Activated T-helper 17 cell treated with anti-CD3 and anti-CD28 coated beads, Interleukin-2, amount 50 U/mL, for 72 hours (primary cell): ENCODE measurements around the gene SNAI1. TPM values are rescaled to one million over a fixed set of nuclear protein-coding genes. Genes with fewer than 3 reads are reported as not detected.
"Not testable (repeated sequence)": the region's sequence is repeated elsewhere in the genome, so short reads cannot be mapped to it uniquely, and the experiment has no call there.

Experiments used
- ATAC-seq: fragments of 150-1000 bp; cut with Tn5 transposase; replicated peaks from 2 replicates; pipeline ENCODE4 v1.10.0; 2021; ENCODE audit warnings: mild to moderate bottlenecking, moderate library complexity
- H3K27ac Mint-ChIP-seq: one replicate; pipeline ENCODE4 v1.8.0; 2022; ENCODE audit warnings: mixed read lengths
- H3K27me3 Mint-ChIP-seq: one replicate; pipeline ENCODE4 v1.8.0; 2022; ENCODE audit warnings: mixed read lengths
- H3K36me3 Mint-ChIP-seq: one replicate; pipeline ENCODE4 v1.8.0; 2022; ENCODE audit warnings: low read depth, mild to moderate bottlenecking, mixed read lengths
- H3K4me1 Mint-ChIP-seq: one replicate; pipeline ENCODE4 v1.8.0; 2022; ENCODE audit warnings: mixed read lengths
- H3K4me3 Mint-ChIP-seq: one replicate; pipeline ENCODE4 v1.8.0; 2022; ENCODE audit warnings: mild to moderate bottlenecking, mixed read lengths
- H3K9me3 Mint-ChIP-seq: one replicate; pipeline ENCODE4 v1.8.0; 2022; ENCODE audit warnings: mixed read lengths
- total RNA-seq, 2 donors: library from RNA; stranded (reverse); gene quantifications; one replicate each; pipeline ENCODE4 v1.2.3, GENCODE V29; 2022

Gene SNAI1
- total RNA-seq, 2 donors from 2014 or later = 0.34 TPM; not detected in 1

DNA sequence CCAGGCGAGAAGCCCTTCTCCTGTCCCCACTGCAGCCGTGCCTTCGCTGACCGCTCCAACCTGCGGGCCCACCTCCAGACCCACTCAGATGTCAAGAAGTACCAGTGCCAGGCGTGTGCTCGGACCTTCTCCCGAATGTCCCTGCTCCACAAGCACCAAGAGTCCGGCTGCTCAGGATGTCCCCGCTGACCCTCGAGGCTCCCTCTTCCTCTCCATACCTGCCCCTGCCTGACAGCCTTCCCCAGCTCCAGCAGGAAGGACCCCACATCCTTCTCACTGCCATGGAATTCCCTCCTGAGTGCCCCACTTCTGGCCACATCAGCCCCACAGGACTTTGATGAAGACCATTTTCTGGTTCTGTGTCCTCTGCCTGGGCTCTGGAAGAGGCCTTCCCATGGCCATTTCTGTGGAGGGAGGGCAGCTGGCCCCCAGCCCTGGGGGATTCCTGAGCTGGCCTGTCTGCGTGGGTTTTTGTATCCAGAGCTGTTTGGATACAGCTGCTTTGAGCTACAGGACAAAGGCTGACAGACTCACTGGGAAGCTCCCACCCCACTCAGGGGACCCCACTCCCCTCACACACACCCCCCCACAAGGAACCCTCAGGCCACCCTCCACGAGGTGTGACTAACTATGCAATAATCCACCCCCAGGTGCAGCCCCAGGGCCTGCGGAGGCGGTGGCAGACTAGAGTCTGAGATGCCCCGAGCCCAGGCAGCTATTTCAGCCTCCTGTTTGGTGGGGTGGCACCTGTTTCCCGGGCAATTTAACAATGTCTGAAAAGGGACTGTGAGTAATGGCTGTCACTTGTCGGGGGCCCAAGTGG lies 5.3 kb downstream of the SNAI1 start:
- no peak overlapping the region for H3K27ac Mint-ChIP-seq
- H3K9me3 Mint-ChIP-seq = no peaks in the 10 kb centered on the region
- no peak overlapping the region for H3K4me3 Mint-ChIP-seq
- ATAC-seq = no peak
- H3K36me3 Mint-ChIP-seq = no peaks in the 10 kb centered on the region
- peaks cover 4% of the 10 kb centered on the region for H3K27me3 Mint-ChIP-seq
- no peaks in the 10 kb centered on the region for H3K4me1 Mint-ChIP-seq

DNA sequence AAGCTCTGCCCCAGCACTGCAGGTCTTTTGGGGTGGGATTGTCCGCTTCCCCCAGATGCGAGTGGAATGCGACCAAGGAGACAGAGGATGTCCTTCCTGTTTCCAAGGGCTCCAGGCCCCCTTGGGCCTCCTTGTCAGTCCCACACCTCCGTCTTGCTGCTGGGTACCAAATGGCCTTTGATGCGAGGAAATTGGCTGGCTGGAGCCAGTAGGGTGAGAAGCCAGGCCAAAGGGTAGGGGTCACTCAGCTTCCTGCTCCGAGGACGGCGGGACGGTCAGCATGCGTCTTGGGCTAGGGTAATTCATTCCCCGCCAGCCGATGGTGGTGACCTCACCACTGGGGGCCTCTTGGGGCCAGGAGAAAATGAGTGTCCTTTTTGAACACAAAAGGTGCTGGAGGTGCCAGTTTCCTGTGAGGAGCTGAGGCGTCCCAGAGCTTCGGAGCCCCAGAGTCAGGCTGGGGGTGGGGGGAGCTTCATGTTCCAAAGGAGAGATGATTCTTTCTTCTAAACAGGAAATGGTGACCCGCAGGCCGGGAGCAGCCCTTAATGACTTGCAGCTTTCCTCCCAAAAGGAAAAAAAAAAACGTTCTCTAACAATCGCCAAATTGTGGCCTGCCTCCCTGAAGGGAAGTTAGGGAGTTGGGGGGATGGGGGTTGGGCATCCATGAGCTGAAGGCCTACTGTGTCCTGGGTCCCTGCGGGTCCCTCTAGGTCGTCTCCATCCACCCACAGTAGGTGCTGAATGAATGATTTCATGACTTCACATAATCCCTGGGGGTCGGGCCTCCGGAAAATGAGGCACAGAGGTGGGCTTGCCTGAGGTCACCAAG lies 6.7 kb downstream of the SNAI1 start:
- H3K9me3 Mint-ChIP-seq = no peaks in the 10 kb centered on the region
- peak overlapping the region; percentile 51 for H3K27ac Mint-ChIP-seq
- no peak for ATAC-seq
- H3K4me1 Mint-ChIP-seq = no peaks in the 10 kb centered on the region
- no peak overlapping the region for H3K4me3 Mint-ChIP-seq
- peaks cover 4% of the 10 kb centered on the region for H3K27me3 Mint-ChIP-seq
- no peaks in the 10 kb centered on the region for H3K36me3 Mint-ChIP-seq

DNA sequence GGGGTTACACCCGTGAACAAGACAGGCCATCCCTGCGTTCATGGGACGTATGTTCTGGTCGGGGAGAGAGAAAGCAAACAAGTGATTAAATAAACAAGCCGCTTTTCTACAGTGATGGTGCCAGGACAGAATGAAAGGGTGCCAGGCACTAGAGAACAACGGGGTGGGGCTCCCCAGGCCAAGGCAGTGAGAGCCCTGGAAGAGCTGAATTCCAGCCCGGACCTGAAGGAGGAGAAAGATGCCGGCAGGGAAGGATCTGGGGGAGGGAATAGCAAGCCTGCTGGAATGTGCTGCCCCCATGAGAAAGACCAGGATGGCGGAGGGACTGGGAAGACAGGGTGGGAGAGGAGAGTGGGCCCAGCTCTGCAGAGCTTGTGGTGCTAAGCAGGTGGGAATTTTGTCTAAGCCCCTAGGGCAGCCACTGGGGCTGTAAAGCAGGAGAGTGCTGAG lies 7.5 kb downstream of the SNAI1 start:
- Mint-ChIP-seq H3K36me3 (no peaks in the 10 kb centered on the region), H3K4me3 (no peak overlapping the region), H3K27ac (peak overlapping the region; percentile 51), H3K9me3 (no peaks in the 10 kb centered on the region), H3K27me3 (peaks cover 4% of the 10 kb centered on the region), H3K4me1 (no peaks in the 10 kb centered on the region)
- ATAC-seq = no peak

DNA sequence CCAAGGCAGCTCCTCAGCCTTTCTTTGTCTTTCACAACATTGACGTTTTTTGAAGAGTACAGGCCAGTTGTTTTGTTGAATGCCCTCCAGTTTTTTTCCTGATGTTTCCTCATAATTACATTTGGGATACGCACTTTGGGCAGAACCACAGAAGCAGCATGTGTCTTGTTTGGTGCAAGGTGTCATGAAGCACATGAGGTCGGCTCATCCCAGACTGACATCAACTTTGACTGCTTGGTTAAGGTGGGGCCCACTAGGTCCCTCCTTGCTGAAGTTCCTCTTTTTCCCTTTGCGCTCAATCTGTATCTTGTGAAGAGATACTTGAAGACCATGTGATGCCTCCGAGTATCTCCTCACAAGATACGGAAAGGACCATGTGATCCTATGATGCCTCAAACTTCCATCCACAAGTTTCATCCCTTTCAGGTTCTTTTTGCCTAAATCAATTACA lies 10.5 kb downstream of the SNAI1 start:
- H3K27ac Mint-ChIP-seq = no peak overlapping the region

DNA sequence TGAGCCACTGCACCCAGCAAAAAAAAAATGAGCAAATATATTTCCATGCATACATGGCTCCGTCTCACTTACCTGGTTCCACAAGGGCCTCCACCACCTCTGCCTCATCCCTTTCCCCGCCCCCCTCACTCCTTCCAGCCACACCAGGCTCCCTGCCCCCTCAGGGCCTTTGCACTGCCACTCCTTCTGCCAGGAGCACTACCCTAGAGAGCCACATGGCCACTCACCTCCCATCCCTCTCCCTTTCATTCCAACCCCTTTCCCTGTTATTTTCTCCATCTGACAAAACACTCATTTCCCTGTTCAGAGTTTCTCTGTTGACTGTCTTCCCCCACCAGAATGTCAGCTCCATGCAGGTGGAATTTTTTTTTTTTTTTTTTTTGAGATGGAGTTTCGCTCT lies 12.8 kb downstream of the SNAI1 start:
- Mint-ChIP-seq H3K9me3 (no peaks in the 10 kb centered on the region), H3K27me3 (peaks cover 7% of the 10 kb centered on the region), H3K36me3 (no peaks in the 10 kb centered on the region), H3K4me3 (no peak overlapping the region), H3K27ac (no peak overlapping the region), H3K4me1 (no peaks in the 10 kb centered on the region)
- no peak for ATAC-seq

More for the DNA sequence above, 10.5 kb downstream of the SNAI1 start:
- no peaks in the 10 kb centered on the region for H3K9me3 Mint-ChIP-seq
- no peak overlapping the region for H3K4me3 Mint-ChIP-seq
- ATAC-seq = no peak
- peaks cover 11% of the 10 kb centered on the region for H3K27me3 Mint-ChIP-seq
- no peaks in the 10 kb centered on the region for H3K36me3 Mint-ChIP-seq
- no peaks in the 10 kb centered on the region for H3K4me1 Mint-ChIP-seq

DNA sequence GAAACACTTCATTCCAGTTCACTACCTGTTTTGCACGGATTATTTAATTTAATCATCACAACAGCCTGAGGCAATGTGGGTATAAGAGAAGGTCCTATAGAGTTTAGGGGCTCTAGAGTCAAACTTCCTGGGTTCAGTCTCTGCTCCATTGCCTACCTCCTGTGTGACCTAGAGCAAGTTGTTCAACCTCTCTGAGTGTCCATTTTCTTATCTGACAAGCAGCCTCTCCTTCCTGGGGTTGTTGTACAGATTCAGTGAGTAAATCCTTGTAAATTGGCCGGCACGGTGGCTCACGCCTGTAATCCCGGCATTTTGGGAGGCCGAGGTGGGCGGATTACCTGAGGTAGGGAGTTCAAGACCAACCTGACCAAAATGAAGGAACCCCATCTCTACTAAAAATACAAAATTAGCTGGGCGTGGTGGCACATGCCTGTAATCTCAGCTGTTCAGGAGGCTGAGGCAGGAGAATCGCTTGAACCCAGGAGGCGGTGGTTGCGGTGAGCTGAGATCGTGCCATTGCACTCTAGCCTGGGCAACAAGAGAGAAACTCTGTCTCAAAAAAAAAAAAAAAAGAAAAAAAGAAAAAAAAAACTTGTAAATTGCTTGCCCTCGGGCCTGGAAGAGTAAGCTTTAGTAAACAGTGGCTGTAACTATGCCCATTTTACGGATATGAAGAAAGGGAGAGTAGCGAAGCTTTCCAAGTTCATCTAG lies 15.9 kb downstream of the SNAI1 start:
- peaks cover 11% of the 10 kb centered on the region for H3K27me3 Mint-ChIP-seq
- not testable (repeated sequence) for H3K36me3 Mint-ChIP-seq, H3K4me3 Mint-ChIP-seq, H3K9me3 Mint-ChIP-seq, H3K4me1 Mint-ChIP-seq, ATAC-seq, H3K27ac Mint-ChIP-seq

DNA sequence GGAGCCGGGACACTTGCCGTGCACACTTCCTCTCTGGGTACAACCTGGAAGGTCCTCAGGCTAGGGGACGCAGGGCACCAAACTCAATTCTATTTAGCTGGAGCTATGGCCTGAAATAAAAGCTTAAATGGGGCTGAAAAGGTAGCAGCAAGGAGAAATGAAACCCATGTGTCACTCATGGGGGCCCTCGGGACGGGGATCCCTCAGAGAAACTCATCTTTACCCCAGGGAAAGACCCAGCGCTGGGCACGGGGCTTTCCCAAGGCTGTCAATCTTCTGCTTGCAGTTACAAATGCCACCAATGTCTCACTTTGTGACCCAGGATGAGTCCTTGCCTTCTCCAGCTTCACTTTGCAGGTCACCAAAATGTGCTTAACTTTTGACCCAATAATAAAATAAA lies 16.5 kb downstream of the SNAI1 start:
- no peaks in the 10 kb centered on the region for H3K36me3 Mint-ChIP-seq
- peak; percentile 75 for ATAC-seq
- no peaks in the 10 kb centered on the region for H3K4me1 Mint-ChIP-seq
- no peak overlapping the region for H3K27ac Mint-ChIP-seq
- peaks cover 11% of the 10 kb centered on the region for H3K27me3 Mint-ChIP-seq
- H3K9me3 Mint-ChIP-seq = no peaks in the 10 kb centered on the region
- no peak overlapping the region for H3K4me3 Mint-ChIP-seq

DNA sequence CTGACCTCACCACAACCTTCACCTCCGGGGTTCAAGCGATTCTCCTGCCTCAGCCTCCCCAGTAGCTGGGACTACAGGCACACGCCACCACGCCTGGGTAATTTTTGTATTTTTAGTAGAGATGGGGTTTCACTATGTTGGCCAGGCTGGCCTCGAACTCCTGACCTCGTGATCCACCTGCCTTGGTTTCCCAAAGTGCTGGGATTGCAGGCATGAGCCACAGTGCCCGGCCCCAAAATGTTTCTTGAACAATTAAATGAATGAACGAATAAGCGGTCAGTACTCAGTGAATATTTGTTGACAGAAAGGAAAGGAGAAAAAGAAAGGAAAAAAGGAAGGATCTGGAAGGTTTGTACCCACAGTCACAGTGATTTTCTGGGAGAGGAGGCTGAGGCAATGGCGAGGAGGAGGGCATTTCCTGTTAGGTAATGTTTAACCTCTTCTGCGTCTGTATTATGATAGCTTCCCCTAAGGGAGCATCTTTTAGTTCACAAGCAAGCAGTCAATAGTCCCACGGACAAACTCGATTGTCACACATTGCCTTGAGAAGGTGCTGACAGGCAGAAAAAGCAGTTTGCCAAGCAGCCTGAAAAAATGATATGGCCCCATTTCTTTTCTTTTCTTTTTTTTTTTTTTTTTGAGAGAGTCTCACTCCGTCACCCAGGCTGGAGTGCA lies 17.9 kb downstream of the SNAI1 start:
- not testable (repeated sequence) for H3K9me3 Mint-ChIP-seq, H3K4me1 Mint-ChIP-seq, ATAC-seq, H3K27ac Mint-ChIP-seq, H3K4me3 Mint-ChIP-seq, H3K36me3 Mint-ChIP-seq
- H3K27me3 Mint-ChIP-seq = peaks cover 18% of the 10 kb centered on the region

DNA sequence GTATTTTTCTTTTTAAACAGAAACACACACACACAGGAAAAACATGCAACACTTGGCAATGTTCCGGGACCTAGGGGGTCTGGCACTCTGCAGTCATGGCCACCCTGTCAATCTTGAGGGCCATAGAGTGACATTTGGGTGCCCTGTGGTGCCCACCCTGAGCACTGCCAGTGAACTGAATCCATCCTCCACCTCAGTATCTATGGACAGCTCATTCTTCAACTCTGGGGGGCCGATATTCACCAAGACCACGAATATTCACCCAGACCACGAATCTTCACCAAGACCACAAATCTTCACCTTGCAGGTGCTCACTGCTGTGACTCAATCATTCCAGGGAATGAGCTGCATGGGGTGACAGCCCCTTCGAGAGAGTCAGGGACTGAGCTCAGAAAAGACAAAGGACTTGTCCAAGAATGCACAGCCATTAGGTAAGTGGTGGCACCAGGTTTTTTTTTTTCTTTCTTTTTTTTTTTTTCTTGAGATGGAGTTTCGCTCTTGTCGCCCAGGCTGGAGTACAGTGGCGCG lies 19.1 kb downstream of the SNAI1 start:
- no peak for ATAC-seq
- H3K27ac Mint-ChIP-seq = no peak overlapping the region
- peaks cover 18% of the 10 kb centered on the region for H3K27me3 Mint-ChIP-seq
- no peaks in the 10 kb centered on the region for H3K9me3 Mint-ChIP-seq
- no peaks in the 10 kb centered on the region for H3K36me3 Mint-ChIP-seq
- H3K4me1 Mint-ChIP-seq = peaks cover 6% of the 10 kb centered on the region
- H3K4me3 Mint-ChIP-seq = no peak overlapping the region

DNA sequence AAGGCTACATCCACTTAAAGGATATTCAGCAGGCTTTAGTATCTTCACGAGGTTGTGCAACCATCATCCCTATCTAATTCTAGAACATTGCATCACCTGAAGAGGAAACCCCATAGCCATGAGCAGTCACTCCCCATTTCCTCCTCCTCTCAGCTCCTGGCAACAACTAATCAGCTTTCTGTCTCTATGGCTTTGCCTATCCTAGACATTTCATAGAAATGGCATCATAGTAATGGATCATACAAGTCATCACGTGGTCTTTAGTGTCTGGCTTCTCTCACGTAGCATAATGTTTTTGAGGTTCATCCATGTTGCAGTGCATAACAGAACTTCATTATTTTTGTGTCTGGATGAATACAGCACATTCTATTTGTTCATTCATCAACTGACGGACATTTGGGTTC lies 20.5 kb downstream of the SNAI1 start:
- Mint-ChIP-seq H3K36me3 (no peaks in the 10 kb centered on the region), H3K4me3 (no peak overlapping the region), H3K9me3 (no peaks in the 10 kb centered on the region), H3K4me1 (peaks cover 6% of the 10 kb centered on the region), H3K27ac (no peak overlapping the region), H3K27me3 (peaks cover 16% of the 10 kb centered on the region)
- ATAC-seq = peak; percentile 38

DNA sequence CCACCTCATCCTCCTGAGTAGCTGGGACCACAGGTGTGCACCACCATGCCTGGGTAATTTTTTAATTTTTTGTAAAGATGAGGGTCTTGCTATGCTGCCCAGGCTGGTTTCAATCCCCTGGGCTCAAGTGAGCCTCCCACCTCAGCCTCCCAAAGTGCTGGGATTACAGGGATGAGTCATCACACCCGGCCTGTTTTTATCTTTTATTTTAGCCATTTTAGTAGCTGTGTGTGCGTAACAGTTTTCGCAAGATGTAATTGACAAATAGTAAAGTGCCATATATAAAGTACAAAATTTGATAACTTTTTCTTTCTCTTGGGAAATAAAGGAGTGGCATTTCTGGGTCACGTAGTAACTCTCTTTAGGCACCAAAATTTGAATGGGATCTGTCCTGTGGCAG lies 21.4 kb downstream of the SNAI1 start:
- Mint-ChIP-seq H3K9me3 (no peaks in the 10 kb centered on the region), H3K27ac (no peak overlapping the region), H3K36me3 (no peaks in the 10 kb centered on the region), H3K4me3 (no peak overlapping the region), H3K4me1 (peaks cover 6% of the 10 kb centered on the region), H3K27me3 (peaks cover 15% of the 10 kb centered on the region)
- ATAC-seq = no peak

DNA sequence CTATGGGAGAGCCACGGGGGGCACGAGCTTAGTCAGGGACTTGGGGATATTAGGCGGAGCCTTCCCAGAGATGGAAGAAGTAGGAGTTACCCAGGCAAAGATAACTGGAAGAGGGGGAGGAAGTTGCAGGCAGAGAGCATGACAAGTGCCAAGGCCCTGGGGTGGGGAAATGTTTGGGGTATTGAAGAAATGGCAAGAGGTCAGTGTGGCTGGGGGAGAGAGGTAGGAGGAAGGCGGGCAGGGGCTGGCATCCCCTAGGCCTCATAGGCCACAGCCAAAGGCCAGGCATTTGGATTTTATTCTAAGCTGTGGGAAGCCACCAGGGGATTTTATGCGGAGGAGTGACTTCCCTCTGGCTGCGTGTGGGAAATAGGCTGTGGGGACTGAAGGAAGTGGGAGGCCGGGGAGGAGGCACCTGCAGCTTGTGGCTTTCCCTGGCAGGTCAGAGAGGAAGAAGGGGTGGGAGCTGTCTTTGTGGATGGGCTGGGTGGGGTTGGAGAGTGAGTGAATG lies 22.7 kb downstream of the SNAI1 start:
- ATAC-seq = no peak
- peaks cover 15% of the 10 kb centered on the region for H3K27me3 Mint-ChIP-seq
- no peak overlapping the region for H3K4me3 Mint-ChIP-seq
- H3K36me3 Mint-ChIP-seq = no peaks in the 10 kb centered on the region
- peak overlapping the region; percentile 52 for H3K27ac Mint-ChIP-seq
- peaks cover 6% of the 10 kb centered on the region for H3K4me1 Mint-ChIP-seq
- H3K9me3 Mint-ChIP-seq = no peaks in the 10 kb centered on the region

DNA sequence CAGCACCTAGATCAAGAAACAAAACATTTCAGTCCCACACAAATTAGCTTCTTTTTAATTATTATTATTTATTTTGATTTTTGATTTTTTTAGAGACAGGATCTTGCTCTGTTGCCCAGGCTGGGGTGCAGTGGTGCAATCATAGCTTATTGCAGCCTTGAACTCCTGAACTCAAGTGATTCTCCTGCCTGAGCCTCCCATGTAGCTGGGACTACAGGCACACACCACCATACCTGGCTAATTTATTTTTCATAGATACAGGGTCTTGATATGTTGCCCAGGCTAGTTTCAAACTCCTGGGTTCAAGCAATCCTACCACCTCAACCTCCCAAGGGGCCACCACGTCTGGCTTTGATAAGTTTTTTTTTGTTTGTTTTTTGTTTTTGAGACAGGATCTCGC lies 24.6 kb downstream of the SNAI1 start:
- H3K27me3 Mint-ChIP-seq = peaks cover 15% of the 10 kb centered on the region
- no peak overlapping the region for H3K4me3 Mint-ChIP-seq
- no peak overlapping the region for H3K27ac Mint-ChIP-seq
- H3K4me1 Mint-ChIP-seq = peaks cover 6% of the 10 kb centered on the region
- no peaks in the 10 kb centered on the region for H3K9me3 Mint-ChIP-seq
- no peak for ATAC-seq
- no peaks in the 10 kb centered on the region for H3K36me3 Mint-ChIP-seq

DNA sequence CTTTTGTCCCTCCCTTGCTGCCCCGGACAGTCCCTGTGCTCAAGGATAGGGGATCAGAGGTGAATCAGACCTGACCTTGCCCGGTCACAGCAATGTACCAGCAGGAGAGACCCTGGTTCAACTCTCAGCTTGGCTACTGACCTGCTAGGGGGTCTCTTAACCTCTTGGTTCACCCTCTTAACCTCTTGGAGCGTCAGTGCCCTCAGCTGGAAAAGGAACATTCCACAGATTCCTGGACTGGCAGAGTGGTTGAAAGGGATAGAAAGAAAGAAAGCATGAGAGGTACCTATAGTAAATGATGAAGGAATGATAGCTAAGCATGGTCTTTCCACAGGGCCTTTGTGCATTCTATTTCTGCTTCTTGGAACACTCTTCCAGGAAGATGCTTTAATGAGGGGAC lies 25.2 kb downstream of the SNAI1 start:
- H3K4me1 Mint-ChIP-seq = peaks cover 6% of the 10 kb centered on the region
- no peak overlapping the region for H3K4me3 Mint-ChIP-seq
- no peak overlapping the region for H3K27ac Mint-ChIP-seq
- H3K9me3 Mint-ChIP-seq = no peaks in the 10 kb centered on the region
- peaks cover 15% of the 10 kb centered on the region for H3K27me3 Mint-ChIP-seq
- H3K36me3 Mint-ChIP-seq = no peaks in the 10 kb centered on the region
- no peak for ATAC-seq
